Ishikawa (cell line): ENCODE data around the gene UBE2O.

Experiments
- CEBPB ChIP-seq: IDR thresholded peaks from 2 replicates; pipeline ENCODE4 v1.6.1; 2012
- CREB1 ChIP-seq: IDR thresholded peaks from 2 replicates; pipeline ENCODE4 v1.6.1; 2012; ENCODE audit warnings: low read depth
- EGR1 ChIP-seq: IDR thresholded peaks from 2 replicates; pipeline ENCODE4 v1.6.1; 2012
- EP300 ChIP-seq: IDR thresholded peaks from 2 replicates; pipeline ENCODE4 v1.6.1; 2012; ENCODE audit warnings: borderline replicate concordance
- FOXM1 ChIP-seq: IDR thresholded peaks from 2 replicates; pipeline ENCODE4 v1.6.1; 2012; ENCODE audit warnings: low read depth, borderline replicate concordance
- MAX ChIP-seq: IDR thresholded peaks from 2 replicates; pipeline ENCODE4 v1.6.1; 2012
- NFIC ChIP-seq: IDR thresholded peaks from 2 replicates; pipeline ENCODE4 v1.6.1; 2012
- RAD21 ChIP-seq: IDR thresholded peaks from 2 replicates; pipeline ENCODE4 v1.6.1; 2012; ENCODE audit warnings: low read depth
- REST ChIP-seq: IDR thresholded peaks from 2 replicates; pipeline ENCODE4 v1.6.1; 2012; ENCODE audit warnings: low read depth, mild to moderate bottlenecking
- TAF1 ChIP-seq: IDR thresholded peaks from 2 replicates; pipeline ENCODE4 v1.6.1; 2012; ENCODE audit warnings: low read depth, mild to moderate bottlenecking
- TCF12 ChIP-seq: IDR thresholded peaks from 2 replicates; pipeline ENCODE4 v1.6.1; 2012; ENCODE audit warnings: low read depth
- TEAD4 ChIP-seq: IDR thresholded peaks from 2 replicates; pipeline ENCODE4 v1.6.1; 2012
- USF1 ChIP-seq: IDR thresholded peaks from 2 replicates; pipeline ENCODE4 v1.6.1; 2012
- YY1 ChIP-seq: IDR thresholded peaks from 2 replicates; pipeline ENCODE4 v1.6.1; 2012; ENCODE audit warnings: low read depth
- ZBTB7A ChIP-seq: IDR thresholded peaks from 2 replicates; pipeline ENCODE4 v1.6.1; 2012; ENCODE audit warnings: low read depth

Gene UBE2O

GRCh38 chr17:76473541-76473985, 20.6 kb upstream of the UBE2O start:
- no peak for TF ChIP-seq RAD21
- TF ChIP-seq CREB1: no peak
- no peak for TF ChIP-seq TAF1
- no peak for TF ChIP-seq TCF12
- TF ChIP-seq USF1: no peak
- TF ChIP-seq YY1: no peak
- TF ChIP-seq CEBPB: no peak
- TF ChIP-seq NFIC: no peak
- TF ChIP-seq EGR1: no peak
- TF ChIP-seq REST: no peak
- no peak for TF ChIP-seq EP300
- no peak for TF ChIP-seq FOXM1
- no peak for TF ChIP-seq ZBTB7A
- no peak for TF ChIP-seq TEAD4
- TF ChIP-seq MAX: no peak

- TF ChIP-seq FOXM1 (no peak), MAX (no peak), TCF12 (no peak), CREB1 (no peak), EGR1 (no peak), TEAD4 (no peak), TAF1 (no peak)
Measured at GRCh38 chr17:76472726-76473125, 19.8 kb upstream of the UBE2O start.

- TF ChIP-seq EP300: no peak
- TF ChIP-seq USF1: no peak
- TF ChIP-seq TEAD4: no peak
- no peak for TF ChIP-seq CREB1
- no peak for TF ChIP-seq MAX
- no peak for TF ChIP-seq CEBPB
- TF ChIP-seq YY1: no peak
- no peak for TF ChIP-seq RAD21
- TF ChIP-seq EGR1: no peak
- TF ChIP-seq ZBTB7A: no peak
- TF ChIP-seq TAF1: no peak
- no peak for TF ChIP-seq NFIC
- no peak for TF ChIP-seq REST
- no peak for TF ChIP-seq FOXM1
- no peak for TF ChIP-seq TCF12
Measured at GRCh38 chr17:76472258-76472645, 19.3 kb upstream of the UBE2O start.

- no peak for TF ChIP-seq USF1
- no peak for TF ChIP-seq MAX
- TF ChIP-seq NFIC: no peak
Measured at GRCh38 chr17:76471498-76472257, 18.7 kb upstream of the UBE2O start.

GRCh38 chr17:76469991-76470739, 17.2 kb upstream of the UBE2O start:
- TF ChIP-seq RAD21 (no peak), EGR1 (no peak), YY1 (no peak), TCF12 (no peak), CEBPB (no peak), TAF1 (no peak), CREB1 (no peak), TEAD4 (no peak), ZBTB7A (no peak), REST (no peak), EP300 (no peak), MAX (no peak), NFIC (no peak), FOXM1 (no peak), USF1 (no peak)
